Measurements from ENCODE around the gene CFAP161.

The CFAP161 gene

DNA sequence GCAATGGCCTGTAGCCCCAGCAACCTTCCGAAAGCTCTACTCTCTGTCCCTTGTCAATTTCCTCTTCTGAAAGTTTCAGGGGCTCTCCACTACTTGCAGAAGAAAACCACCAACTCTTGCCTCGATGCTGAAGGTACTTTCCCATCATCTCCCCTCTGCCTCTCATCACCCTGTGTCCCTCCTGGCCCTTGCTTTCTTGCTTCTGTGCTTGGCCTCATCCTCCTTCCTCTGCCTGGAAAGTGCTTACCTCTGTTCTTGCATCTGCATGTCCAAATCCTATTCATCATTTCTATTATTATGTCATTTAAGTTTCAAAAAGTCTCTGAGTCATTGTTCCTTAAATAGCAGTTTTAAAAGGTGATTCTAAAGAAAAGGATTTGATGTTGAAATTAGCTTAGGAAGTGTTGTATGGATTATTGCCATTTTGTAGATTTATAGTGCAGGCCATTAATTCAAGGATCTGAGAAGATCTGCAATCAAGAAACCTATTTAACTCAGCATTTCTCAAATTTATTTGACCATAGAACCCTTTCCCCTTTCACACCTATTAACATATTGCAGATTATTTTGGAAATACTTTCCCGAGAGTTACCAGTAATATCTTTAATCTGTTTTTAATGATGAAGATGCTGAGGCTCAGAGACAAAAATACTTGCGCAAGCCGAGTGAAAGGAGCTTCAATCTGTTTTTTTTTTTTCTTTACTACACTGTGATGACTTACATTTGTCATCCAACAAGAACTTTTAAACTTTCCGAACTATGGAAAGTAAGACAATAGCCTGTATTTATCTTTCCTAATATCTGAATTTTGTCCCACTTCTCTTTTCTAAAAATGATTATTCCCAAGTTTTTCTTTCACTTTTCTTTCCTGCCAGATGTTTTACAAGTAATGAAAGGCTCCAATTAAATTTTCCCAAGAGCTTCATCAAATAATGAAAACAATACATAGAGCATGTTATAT, 22.3 kb upstream of the CFAP161 start:
- TF ChIP-seq, protein P1, sequence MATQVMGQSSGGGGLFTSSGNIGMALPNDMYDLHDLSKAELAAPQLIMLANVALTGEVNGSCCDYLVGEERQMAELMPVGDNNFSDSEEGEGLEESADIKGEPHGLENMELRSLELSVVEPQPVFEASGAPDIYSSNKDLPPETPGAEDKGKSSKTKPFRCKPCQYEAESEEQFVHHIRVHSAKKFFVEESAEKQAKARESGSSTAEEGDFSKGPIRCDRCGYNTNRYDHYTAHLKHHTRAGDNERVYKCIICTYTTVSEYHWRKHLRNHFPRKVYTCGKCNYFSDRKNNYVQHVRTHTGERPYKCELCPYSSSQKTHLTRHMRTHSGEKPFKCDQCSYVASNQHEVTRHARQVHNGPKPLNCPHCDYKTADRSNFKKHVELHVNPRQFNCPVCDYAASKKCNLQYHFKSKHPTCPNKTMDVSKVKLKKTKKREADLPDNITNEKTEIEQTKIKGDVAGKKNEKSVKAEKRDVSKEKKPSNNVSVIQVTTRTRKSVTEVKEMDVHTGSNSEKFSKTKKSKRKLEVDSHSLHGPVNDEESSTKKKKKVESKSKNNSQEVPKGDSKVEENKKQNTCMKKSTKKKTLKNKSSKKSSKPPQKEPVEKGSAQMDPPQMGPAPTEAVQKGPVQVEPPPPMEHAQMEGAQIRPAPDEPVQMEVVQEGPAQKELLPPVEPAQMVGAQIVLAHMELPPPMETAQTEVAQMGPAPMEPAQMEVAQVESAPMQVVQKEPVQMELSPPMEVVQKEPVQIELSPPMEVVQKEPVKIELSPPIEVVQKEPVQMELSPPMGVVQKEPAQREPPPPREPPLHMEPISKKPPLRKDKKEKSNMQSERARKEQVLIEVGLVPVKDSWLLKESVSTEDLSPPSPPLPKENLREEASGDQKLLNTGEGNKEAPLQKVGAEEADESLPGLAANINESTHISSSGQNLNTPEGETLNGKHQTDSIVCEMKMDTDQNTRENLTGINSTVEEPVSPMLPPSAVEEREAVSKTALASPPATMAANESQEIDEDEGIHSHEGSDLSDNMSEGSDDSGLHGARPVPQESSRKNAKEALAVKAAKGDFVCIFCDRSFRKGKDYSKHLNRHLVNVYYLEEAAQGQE (IDR thresholded peaks at IDR 0.05; ENCODE audit: insufficient read depth in 1 of 2, low read depth in 2 of 2, low read length in 2 of 2): no peak
- TF ChIP-seq SIN3A (IDR thresholded peaks at IDR 0.05; ENCODE audit: borderline replicate concordance, insufficient read depth, low read length): no peak
- TF ChIP-seq FOXP2 (optimal IDR thresholded peaks at IDR 0.05; ENCODE audit: borderline replicate concordance, extremely low read depth, extremely low read length, insufficient read depth): no peak
- no peak for TF ChIP-seq POLR2AphosphoS5 (IDR thresholded peaks at IDR 0.05; ENCODE audit: low read depth, low read length)
- no peak for TF ChIP-seq TAF1 (IDR thresholded peaks at IDR 0.05; ENCODE audit: borderline replicate concordance, insufficient read depth, low read length)

DNA sequence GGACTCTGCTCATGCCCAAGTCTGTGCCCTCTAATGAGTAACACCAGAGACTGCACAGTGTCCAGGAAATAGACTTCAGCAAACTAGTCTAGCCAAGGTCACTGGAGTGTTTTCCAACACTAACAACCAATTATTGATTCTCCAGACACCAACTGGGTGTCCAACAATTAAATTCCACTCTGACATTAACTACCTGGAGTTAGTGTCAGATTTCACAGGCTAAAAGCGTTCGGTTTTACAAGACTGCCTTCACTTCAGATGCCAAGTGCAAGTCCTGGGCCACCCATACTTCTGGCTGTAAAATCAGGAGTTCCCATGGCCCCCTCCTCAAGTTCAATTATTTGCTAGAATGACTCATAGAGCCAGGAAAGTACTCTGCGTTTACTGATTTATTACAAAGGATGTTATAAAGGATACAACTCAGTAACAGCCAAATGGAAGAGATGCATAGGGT, 20.8 kb upstream of the CFAP161 start:
- TF ChIP-seq POLR2AphosphoS5 (IDR thresholded peaks at IDR 0.05; ENCODE audit: low read depth, low read length) (no peak), FOXP2 (optimal IDR thresholded peaks at IDR 0.05; ENCODE audit: borderline replicate concordance, extremely low read depth, extremely low read length, insufficient read depth) (no peak), TAF1 (IDR thresholded peaks at IDR 0.05; ENCODE audit: borderline replicate concordance, insufficient read depth, low read length) (no peak), SIN3A (IDR thresholded peaks at IDR 0.05; ENCODE audit: borderline replicate concordance, insufficient read depth, low read length) (no peak)
- TF ChIP-seq, protein P1 (IDR thresholded peaks at IDR 0.05; ENCODE audit: insufficient read depth in 1 of 2, low read depth in 2 of 2, low read length in 2 of 2): no peak

DNA sequence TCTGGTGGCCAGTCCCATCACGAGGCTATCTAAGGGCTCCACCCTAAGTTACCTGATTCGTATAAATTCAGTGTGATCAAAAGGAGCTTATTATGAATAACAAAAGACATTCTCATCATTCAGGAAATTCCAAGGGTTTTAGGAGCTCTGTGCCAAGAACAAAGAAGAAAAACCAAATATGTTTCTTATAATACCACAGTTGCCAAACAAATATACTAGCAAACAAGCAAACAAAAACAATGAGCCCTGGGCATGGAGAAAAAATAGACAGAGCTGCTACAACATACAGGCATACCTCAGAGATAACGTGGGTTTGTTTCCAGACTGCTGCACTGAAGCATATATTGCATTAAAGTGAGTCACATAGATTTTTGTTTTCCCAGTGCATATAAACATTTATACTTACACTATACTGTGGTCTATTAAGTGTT, 20.2 kb upstream of the CFAP161 start:
- TF ChIP-seq POLR2AphosphoS5 (IDR thresholded peaks at IDR 0.05; ENCODE audit: low read depth, low read length): no peak
- TF ChIP-seq, protein P1 (IDR thresholded peaks at IDR 0.05; ENCODE audit: insufficient read depth in 1 of 2, low read depth in 2 of 2, low read length in 2 of 2): no peak
- no peak for TF ChIP-seq SIN3A (IDR thresholded peaks at IDR 0.05; ENCODE audit: borderline replicate concordance, insufficient read depth, low read length)
- no peak for TF ChIP-seq TAF1 (IDR thresholded peaks at IDR 0.05; ENCODE audit: borderline replicate concordance, insufficient read depth, low read length)
- TF ChIP-seq FOXP2 (optimal IDR thresholded peaks at IDR 0.05; ENCODE audit: borderline replicate concordance, extremely low read depth, extremely low read length, insufficient read depth): no peak

DNA sequence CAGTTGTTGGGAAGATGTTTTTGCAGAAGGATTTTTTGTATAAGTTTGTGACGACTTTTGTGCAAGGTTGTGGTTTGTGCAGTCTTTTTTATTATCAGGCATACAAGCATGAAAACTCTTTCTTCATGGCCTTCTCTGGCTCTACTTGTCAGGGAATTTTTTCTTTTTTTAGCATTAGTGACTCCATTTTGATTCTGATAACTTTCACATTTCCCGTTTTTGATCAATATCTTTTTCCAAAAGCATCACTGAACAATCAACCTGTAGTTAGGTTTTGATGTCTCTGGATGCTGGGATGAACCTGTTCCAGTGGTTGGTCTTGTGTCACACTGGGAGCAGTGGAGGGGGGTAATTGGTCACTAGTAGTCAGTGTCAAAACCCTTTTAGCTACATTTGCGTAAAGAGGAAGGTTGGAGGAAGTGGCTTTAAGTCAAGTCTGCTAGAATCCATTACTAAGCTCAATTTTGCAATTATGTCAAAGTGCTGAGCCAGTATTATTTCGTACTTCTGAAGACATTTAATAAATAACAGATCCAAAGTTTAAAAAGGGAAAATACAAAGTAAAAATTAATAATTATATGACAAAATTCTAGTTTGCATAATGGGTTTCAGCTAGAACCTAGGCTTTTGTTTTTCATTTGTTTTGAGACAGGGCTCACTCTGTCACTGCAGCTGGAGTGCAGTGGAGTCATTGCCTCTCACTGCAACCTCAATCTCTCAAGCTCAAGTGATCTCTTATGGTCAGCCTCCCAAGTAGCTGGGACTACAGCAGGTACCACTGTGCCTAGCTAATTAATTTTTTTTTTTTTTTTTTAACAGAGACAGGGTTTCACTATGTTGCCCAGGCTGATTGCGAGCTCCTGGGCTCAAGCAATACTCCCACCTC, 18.8 kb upstream of the CFAP161 start:
- TF ChIP-seq POLR2AphosphoS5 (IDR thresholded peaks at IDR 0.05; ENCODE audit: low read depth, low read length) (no peak), SIN3A (IDR thresholded peaks at IDR 0.05; ENCODE audit: borderline replicate concordance, insufficient read depth, low read length) (no peak), FOXP2 (optimal IDR thresholded peaks at IDR 0.05; ENCODE audit: borderline replicate concordance, extremely low read depth, extremely low read length, insufficient read depth) (no peak), TAF1 (IDR thresholded peaks at IDR 0.05; ENCODE audit: borderline replicate concordance, insufficient read depth, low read length) (no peak)
- TF ChIP-seq, protein P1 (IDR thresholded peaks at IDR 0.05; ENCODE audit: insufficient read depth in 1 of 2, low read depth in 2 of 2, low read length in 2 of 2): no peak
